Ramos (cell line): Measurements from ENCODE around the gene YTHDF1.
"Not testable (repeated sequence)": the region's sequence is repeated elsewhere in the genome, so short reads cannot be mapped to it uniquely, and the experiment has no call there.

Source experiments
- in situ Hi-C: fragments of 300-500 bp; cut with MboI; formaldehyde crosslinking; loops from one replicate; pipeline ENCODE4 v1.14.3; 2022; ENCODE audit warnings: low sequenced_read_pairs; ENCODE audit not compliant: unreplicated experiment

YTHDF1 gene

GRCh38 chr20:63162206-63162795 lies 53.6 kb downstream of the YTHDF1 start:
- in situ Hi-C loops, result no loop called here

GRCh38 chr20:63161176-63161651 lies 54.7 kb downstream of the YTHDF1 start:
- in situ Hi-C loops, result no loop called here

- in situ Hi-C loops, result no loop called here
Observed at GRCh38 chr20:63160641-63161175, 55.2 kb downstream of the YTHDF1 start.

- in situ Hi-C loops, result no loop called here
Observed at GRCh38 chr20:63159826-63160640, 55.9 kb downstream of the YTHDF1 start.

- in situ Hi-C loops, result not testable (repeated sequence)
Observed at GRCh38 chr20:63159251-63159650, 56.7 kb downstream of the YTHDF1 start.

GRCh38 chr20:63158845-63159244 lies 57.1 kb downstream of the YTHDF1 start:
- in situ Hi-C loops, result no loop called here

- in situ Hi-C loops, result no loop called here
Observed at GRCh38 chr20:63158352-63158751, 57.6 kb downstream of the YTHDF1 start.

- in situ Hi-C loops, result not testable (repeated sequence)
Observed at GRCh38 chr20:63157431-63157830, 58.5 kb downstream of the YTHDF1 start.

- in situ Hi-C loops, result no loop called here
Observed at GRCh38 chr20:63156221-63156671, 59.7 kb downstream of the YTHDF1 start.

- in situ Hi-C loops, result no loop called here
Observed at GRCh38 chr20:63155266-63156165, 60.4 kb downstream of the YTHDF1 start.

GRCh38 chr20:63154395-63154794 lies 61.5 kb downstream of the YTHDF1 start:
- in situ Hi-C loops, result no loop called here

- in situ Hi-C loops, result no loop called here
Observed at GRCh38 chr20:63153254-63154221, 62.4 kb downstream of the YTHDF1 start.

GRCh38 chr20:63152322-63153253 lies 63.3 kb downstream of the YTHDF1 start:
- in situ Hi-C loops, result no loop called here

- in situ Hi-C loops, result no loop called here
Observed at GRCh38 chr20:63151554-63152321, 64.2 kb downstream of the YTHDF1 start.

GRCh38 chr20:63150911-63151531 lies 64.9 kb downstream of the YTHDF1 start:
- in situ Hi-C loops, result no loop called here

- in situ Hi-C loops, result no loop called here
Observed at GRCh38 chr20:63150391-63150898, 65.5 kb downstream of the YTHDF1 start.
